Esophagus muscularis mucosa (tissue), 4 donors: ENCODE data around the gene ZNF624.

Experiments
- CTCF ChIP-seq, 3 experiments: fragments of 200-600 bp in 2 of 3; fragments of 450-650 bp in 1 of 3; sonication (generic) in 2 of 3; IDR thresholded peaks; one replicate each; pipeline ENCODE4 v1.5.1; 2017 to 2019; ENCODE audit warnings: antibody characterized with exemption in 3 of 3, mild to moderate bottlenecking in 2 of 3, moderate library complexity in 1 of 3
- EP300 ChIP-seq: sonication (generic); formaldehyde crosslinking; IDR thresholded peaks from one replicate; pipeline ENCODE4 v1.6.1; 2017; ENCODE audit warnings: antibody characterized with exemption
- POLR2A ChIP-seq: fragments of 450-650 bp; IDR thresholded peaks from one replicate; pipeline ENCODE4 v1.6.1; 2017; ENCODE audit warnings: antibody characterized with exemption, moderate library complexity, mild to moderate bottlenecking, low read depth
- POLR2AphosphoS5 ChIP-seq, 2 donors: sonication (generic); formaldehyde crosslinking; IDR thresholded peaks; one replicate each; pipeline ENCODE4 v1.6.1; 2017; ENCODE audit warnings: antibody characterized with exemption in 2 of 2

- TF ChIP-seq POLR2AphosphoS5 (IDR thresholded peaks at IDR 0.05) = no peak
- no peak for TF ChIP-seq CTCF (IDR thresholded peaks at IDR 0.05)
- no peak for TF ChIP-seq EP300
- TF ChIP-seq POLR2A = no peak
Measured at GRCh38 chr17:16661217-16661616, 7.6 kb upstream of the ZNF624 start.
